Nephron (organoid): ENCODE results near the gene IGLON5.

Experiments used
- H3K27ac Mint-ChIP-seq, 3 experiments: 2 replicates each; pipeline ENCODE4 v1.8.0; 2020; ENCODE audit warnings: mixed read lengths in 3 of 3, mild to moderate bottlenecking in 2 of 3, moderate library complexity in 1 of 3
- H3K27me3 Mint-ChIP-seq: 2 replicates; pipeline ENCODE4 v1.8.0; 2021; ENCODE audit warnings: low read depth, mild to moderate bottlenecking, moderate library complexity, mixed read lengths
- H3K36me3 Mint-ChIP-seq: 2 replicates; pipeline ENCODE4 v1.8.0; 2020; ENCODE audit warnings: low read depth, mixed read lengths
- H3K4me1 Mint-ChIP-seq: 2 replicates; pipeline ENCODE4 v1.8.0; 2020; ENCODE audit warnings: mixed read lengths
- H3K4me3 Mint-ChIP-seq, 3 experiments: 2 replicates each; pipeline ENCODE4 v1.8.0; 2020; ENCODE audit warnings: mild to moderate bottlenecking in 3 of 3, mixed read lengths in 3 of 3, moderate library complexity in 2 of 3
- H3K9me3 Mint-ChIP-seq: 2 replicates; pipeline ENCODE4 v1.8.0; 2020; ENCODE audit warnings: mixed read lengths
- CTCF ChIP-seq, 3 experiments: fragments of 200-600 bp; sonication (generic); IDR thresholded peaks; one replicate each; pipeline ENCODE4 v1.5.0; 2021; ENCODE audit warnings: antibody characterized with exemption in 3 of 3; ENCODE audit not compliant: unreplicated experiment in 3 of 3

The IGLON5 gene

GRCh38 chr19:51365965-51366388, 54.5 kb downstream of the IGLON5 start, which contains the start of gene ETFB:
Gene ETFB, minus strand, starts transcription at chr19:51366388. Its CDS starts 62 bp downstream, at chr19:51366326.
- H3K36me3 Mint-ChIP-seq, result no peaks in the 10 kb centered on the region
- no peaks in the 10 kb centered on the region for H3K27me3 Mint-ChIP-seq
- peaks cover 29% of the 10 kb centered on the region for H3K4me1 Mint-ChIP-seq
- no peak for TF ChIP-seq CTCF (IDR thresholded peaks at IDR 0.05; ENCODE audit: unreplicated experiment in 3 of 3)
- no peaks in the 10 kb centered on the region for H3K9me3 Mint-ChIP-seq
- peak within 1 kb of the TSS; percentile 98 to 100 (median 99) for H3K4me3 Mint-ChIP-seq
- peak within 1 kb of the TSS; percentile 98 to 100 (median 99) for H3K27ac Mint-ChIP-seq

- Mint-ChIP-seq H3K4me1 (peaks cover 29% of the 10 kb centered on the region), H3K27me3 (no peaks in the 10 kb centered on the region), H3K9me3 (no peaks in the 10 kb centered on the region), H3K27ac (peak overlapping the region; percentile 98 to 100 (median 99)), H3K4me3 (peak overlapping the region; percentile 98 to 100 (median 99)), H3K36me3 (no peaks in the 10 kb centered on the region)
- no peak for TF ChIP-seq CTCF (IDR thresholded peaks at IDR 0.05; ENCODE audit: unreplicated experiment in 3 of 3)
Observed at GRCh38 chr19:51366389-51367254, 55.2 kb downstream of the IGLON5 start.

GRCh38 chr19:51367255-51367564, 55.8 kb downstream of the IGLON5 start:
- Mint-ChIP-seq H3K27ac (peak overlapping the region; percentile 98 to 100 (median 99)), H3K4me1 (peaks cover 25% of the 10 kb centered on the region)

GRCh38 chr19:51367565-51368365, 56.3 kb downstream of the IGLON5 start:
- TF ChIP-seq CTCF (IDR thresholded peaks at IDR 0.05; ENCODE audit: unreplicated experiment in 3 of 3), result peak in 1 of 3 experiments; percentile 2
- Mint-ChIP-seq H3K4me3 (peak overlapping the region; percentile 98 to 100 (median 99)), H3K9me3 (no peaks in the 10 kb centered on the region), H3K27ac (peak overlapping the region; percentile 98 to 100 (median 99)), H3K27me3 (no peaks in the 10 kb centered on the region), H3K4me1 (peaks cover 23% of the 10 kb centered on the region), H3K36me3 (no peaks in the 10 kb centered on the region)

More at GRCh38 chr19:51367255-51367564, 55.8 kb downstream of the IGLON5 start:
- TF ChIP-seq CTCF (IDR thresholded peaks at IDR 0.05; ENCODE audit: unreplicated experiment in 3 of 3), result no peak
- no peaks in the 10 kb centered on the region for H3K27me3 Mint-ChIP-seq
- peak overlapping the region; percentile 98 to 100 (median 99) for H3K4me3 Mint-ChIP-seq
- H3K36me3 Mint-ChIP-seq, result no peaks in the 10 kb centered on the region
- H3K9me3 Mint-ChIP-seq, result no peaks in the 10 kb centered on the region

GRCh38 chr19:51368366-51369282, 57.2 kb downstream of the IGLON5 start, which contains the start of gene CLDND2:
Gene CLDND2, minus strand, starts transcription at chr19:51369003. Its CDS starts 426 bp downstream, at chr19:51368577.
- TF ChIP-seq CTCF (IDR thresholded peaks at IDR 0.05; ENCODE audit: unreplicated experiment in 3 of 3), result peak in 1 of 3 experiments; percentile 8
- Mint-ChIP-seq H3K9me3 (no peaks in the 10 kb centered on the region), H3K27ac (peak within 1 kb of the TSS; percentile 98 to 100 (median 99)), H3K27me3 (peaks cover 5% of the 10 kb centered on the region), H3K4me1 (peaks cover 17% of the 10 kb centered on the region), H3K36me3 (no peaks in the 10 kb centered on the region), H3K4me3 (peak within 1 kb of the TSS; percentile 98 to 100 (median 99))
